GM20431 (cell line): ENCODE measurements around the gene C20orf96.

Experiments used
- in situ Hi-C: fragments of 300-500 bp; cut with MseI, MboI; formaldehyde crosslinking; loops from one replicate; pipeline ENCODE4 v1.15.0; 2020; ENCODE audit warnings: low sequenced_read_pairs; ENCODE audit not compliant: unreplicated experiment

C20orf96 gene

GRCh38 chr20:312866-313265 is 22.3 kb upstream of the C20orf96 start:
- in situ Hi-C loops: no loop called here

GRCh38 chr20:312067-312466 is 21.5 kb upstream of the C20orf96 start:
- in situ Hi-C loops: no loop called here

GRCh38 chr20:311609-312008 is 21.1 kb upstream of the C20orf96 start:
- in situ Hi-C loops: no loop called here

GRCh38 chr20:310645-311044 is 20.1 kb upstream of the C20orf96 start:
- in situ Hi-C loops: no loop called here

GRCh38 chr20:309841-310644 is 19.5 kb upstream of the C20orf96 start:
- in situ Hi-C loops: no loop called here

GRCh38 chr20:309306-309840 is 18.8 kb upstream of the C20orf96 start:
- in situ Hi-C loops: no loop called here

GRCh38 chr20:308427-309038 is 18.0 kb upstream of the C20orf96 start:
- in situ Hi-C loops: no loop called here

- in situ Hi-C loops: no loop called here
These were observed 15.2 kb upstream of the C20orf96 start for GRCh38 chr20:305745-306144.

GRCh38 chr20:301886-302848 is 11.6 kb upstream of the C20orf96 start:
- in situ Hi-C loops: no loop called here

- in situ Hi-C loops: no loop called here
These were observed 9.9 kb upstream of the C20orf96 start for GRCh38 chr20:300345-300990.

- in situ Hi-C loops: no loop called here
These were observed 8.3 kb upstream of the C20orf96 start for GRCh38 chr20:298776-299391.

GRCh38 chr20:297925-298775 is 7.6 kb upstream of the C20orf96 start:
- in situ Hi-C loops: no loop called here

- in situ Hi-C loops: no loop called here
These were observed 6.8 kb upstream of the C20orf96 start, which contains the start of gene ZCCHC3 for GRCh38 chr20:297098-297924. Gene ZCCHC3, plus strand, starts transcription at chr20:297570. Its CDS starts 17 bp downstream, at chr20:297587.

- in situ Hi-C loops: no loop called here
These were observed 5.3 kb upstream of the C20orf96 start for GRCh38 chr20:295804-296203.

- in situ Hi-C loops: no loop called here
These were observed 4.1 kb upstream of the C20orf96 start for GRCh38 chr20:294602-295001.

GRCh38 chr20:289693-290083 is 862 bp downstream of the C20orf96 start:
- in situ Hi-C loops: no loop called here

- in situ Hi-C loops: no loop called here
These were observed 1.4 kb downstream of the C20orf96 start for GRCh38 chr20:288956-289692.
